GM18858 (cell line): ENCODE results near the gene CCNB2.

Experiments
- ATAC-seq: cut with Tn5 transposase; IDR thresholded peaks from one replicate; pipeline ENCODE4 v1.9.1; 2021; ENCODE audit not compliant: unreplicated experiment

Gene CCNB2

GRCh38 chr15:59166166-59166565 is 61.2 kb downstream of the CCNB2 start:
- ATAC-seq = no peak

- no peak for ATAC-seq
Measured at GRCh38 chr15:59166601-59167265, 61.8 kb downstream of the CCNB2 start.

- ATAC-seq = no peak
Measured at GRCh38 chr15:59168536-59168935, 63.6 kb downstream of the CCNB2 start.

- no peak for ATAC-seq
Measured at GRCh38 chr15:59169251-59169708, 64.3 kb downstream of the CCNB2 start.

- ATAC-seq = no peak
Measured at GRCh38 chr15:59170295-59171066, 65.5 kb downstream of the CCNB2 start.

- ATAC-seq = no peak
Measured at GRCh38 chr15:59171067-59171397, 66.1 kb downstream of the CCNB2 start.

GRCh38 chr15:59172289-59172901 is 67.4 kb downstream of the CCNB2 start:
- no peak for ATAC-seq

GRCh38 chr15:59173194-59173593 is 68.2 kb downstream of the CCNB2 start:
- no peak for ATAC-seq

- no peak for ATAC-seq
Measured at GRCh38 chr15:59174151-59174834, 69.3 kb downstream of the CCNB2 start.
